NCI-H446 treated with DMSO at 0.1 percent for 48 hours (cell line): ENCODE data around the gene NAALADL2.

Source experiments
- DNase-seq: peaks from one replicate; lab custom pipeline; 2025; lab: John Stamatoyannopoulos, UW

Gene NAALADL2

DNA sequence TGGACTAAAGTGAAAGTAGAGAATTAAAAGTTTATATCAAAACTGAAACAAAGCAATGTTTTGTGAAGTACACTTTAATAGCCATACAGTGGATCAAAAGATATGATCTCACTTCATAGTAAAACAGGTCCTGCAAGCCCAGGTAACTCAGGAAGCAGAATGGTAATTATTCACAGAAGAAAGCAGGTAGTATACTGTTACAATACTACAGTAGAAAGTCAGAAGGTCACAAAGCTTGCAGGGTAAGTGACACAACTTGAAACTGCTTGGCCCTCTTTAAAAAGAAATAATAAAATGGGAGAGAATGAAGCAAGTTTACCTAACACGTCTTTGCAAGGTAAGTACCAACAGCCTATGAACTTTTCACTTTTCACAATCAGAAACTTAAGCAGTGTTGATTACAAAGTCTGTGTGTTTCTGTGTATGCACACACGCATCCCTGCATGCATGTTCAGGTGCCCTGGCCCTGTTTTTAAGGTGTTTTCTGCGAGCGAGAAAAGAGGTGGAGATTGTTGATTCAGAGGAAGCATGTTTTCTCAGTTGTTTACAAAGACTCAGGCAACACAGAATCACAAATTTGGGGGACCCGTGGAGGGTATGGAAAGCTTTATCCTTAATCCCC is at the start of gene NAALADL2:
Gene NAALADL2, plus strand, starts transcription at position 221 of the 622 bp plus-strand sequence.
- DNase-seq: no peak

GRCh38 chr3:174810254-174810653 is 48.9 kb upstream of the NAALADL2 start:
- DNase-seq: no peak

DNA sequence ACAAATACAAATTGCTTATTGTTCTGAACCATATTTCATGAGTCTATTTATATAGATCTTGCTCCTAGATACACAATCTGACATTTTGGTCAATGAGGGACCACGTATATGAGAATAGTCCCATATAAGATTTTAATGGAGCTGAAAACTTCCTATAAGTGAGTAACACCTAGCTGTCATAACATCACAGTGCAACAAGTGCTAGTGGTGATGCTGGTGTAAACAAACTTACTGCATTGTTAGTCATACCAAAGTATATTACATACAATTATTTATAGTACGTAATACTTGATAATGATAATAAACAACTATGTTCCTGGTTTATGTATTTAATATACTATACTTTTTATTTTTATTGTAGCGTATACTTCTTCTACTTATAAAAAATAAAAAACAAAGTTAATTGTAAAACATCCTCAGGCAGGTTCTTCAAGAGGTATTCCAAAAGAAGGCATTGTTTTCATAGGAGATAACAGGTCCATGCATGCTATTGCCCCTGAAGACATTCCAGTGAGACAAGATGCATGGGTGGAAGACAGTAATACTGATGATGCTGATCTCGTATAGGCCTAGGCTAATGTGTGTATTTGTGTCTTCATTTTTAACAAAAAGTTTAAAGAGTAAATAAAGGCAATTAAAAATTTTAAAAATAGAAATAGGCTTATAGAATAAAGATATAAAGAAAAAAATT is 46.8 kb upstream of the NAALADL2 start:
- no peak for DNase-seq

GRCh38 chr3:174815750-174816149 is 43.4 kb upstream of the NAALADL2 start:
- no peak for DNase-seq

GRCh38 chr3:174820885-174821284 is 38.2 kb upstream of the NAALADL2 start:
- DNase-seq: no peak

DNA sequence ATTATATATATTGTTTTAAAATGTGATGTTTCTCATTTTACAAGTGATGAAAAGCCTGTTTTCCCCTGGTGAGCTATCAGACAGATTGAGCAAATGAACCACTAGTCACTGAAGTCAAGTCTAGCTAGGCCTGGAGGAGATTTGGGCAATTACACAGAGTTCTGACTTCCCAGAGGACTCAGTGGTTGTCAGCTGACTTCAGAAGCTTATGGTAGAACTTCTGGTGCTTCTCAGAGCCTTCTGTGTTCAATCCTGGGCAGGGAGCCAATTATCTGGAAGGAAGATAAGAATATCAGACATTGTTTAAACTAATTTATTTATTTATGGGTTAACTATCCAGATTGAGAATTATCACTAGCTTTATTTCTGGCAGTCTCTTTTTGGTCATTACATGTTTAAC is 37.7 kb upstream of the NAALADL2 start:
- DNase-seq: peak; percentile 26

DNA sequence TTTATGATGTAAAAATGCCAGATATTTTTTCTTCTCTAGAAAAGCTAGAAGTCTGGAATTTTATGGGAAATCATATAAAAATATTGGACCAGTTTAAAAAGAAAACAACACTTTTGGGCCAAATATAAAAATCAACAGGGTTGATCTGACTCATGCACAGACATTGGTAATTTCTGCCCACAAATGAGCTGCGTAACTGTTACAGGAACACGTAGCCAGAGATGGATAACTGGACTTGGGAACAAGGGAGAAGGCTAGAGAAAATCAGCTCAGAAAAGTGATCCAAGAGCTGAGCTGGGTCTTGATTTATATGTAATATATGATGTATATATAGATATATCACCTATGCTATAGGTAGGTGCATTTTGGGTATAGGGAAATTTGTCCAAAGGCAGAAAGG is 36.8 kb upstream of the NAALADL2 start:
- no peak for DNase-seq

DNA sequence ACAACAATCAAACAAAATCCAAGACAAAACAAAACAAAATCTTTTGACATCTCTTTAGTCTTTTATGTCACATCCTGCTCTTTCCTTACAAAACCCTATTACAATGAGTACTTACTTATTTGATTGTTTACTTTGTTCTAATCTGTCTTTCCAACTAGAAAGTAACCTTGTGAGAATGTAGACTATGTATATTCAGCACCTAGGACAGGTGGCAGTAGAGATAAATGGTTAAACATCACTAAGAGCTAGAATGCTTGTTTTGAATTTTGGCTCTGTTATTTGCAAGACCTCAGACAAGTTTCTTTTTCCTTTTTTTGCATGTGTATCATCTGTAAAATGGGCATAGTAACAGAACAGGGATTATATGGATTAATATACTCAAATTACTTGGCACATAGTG is 33.1 kb upstream of the NAALADL2 start:
- no peak for DNase-seq

- no peak for DNase-seq
These were observed 14.4 kb upstream of the NAALADL2 start for GRCh38 chr3:174844746-174845145.

DNA sequence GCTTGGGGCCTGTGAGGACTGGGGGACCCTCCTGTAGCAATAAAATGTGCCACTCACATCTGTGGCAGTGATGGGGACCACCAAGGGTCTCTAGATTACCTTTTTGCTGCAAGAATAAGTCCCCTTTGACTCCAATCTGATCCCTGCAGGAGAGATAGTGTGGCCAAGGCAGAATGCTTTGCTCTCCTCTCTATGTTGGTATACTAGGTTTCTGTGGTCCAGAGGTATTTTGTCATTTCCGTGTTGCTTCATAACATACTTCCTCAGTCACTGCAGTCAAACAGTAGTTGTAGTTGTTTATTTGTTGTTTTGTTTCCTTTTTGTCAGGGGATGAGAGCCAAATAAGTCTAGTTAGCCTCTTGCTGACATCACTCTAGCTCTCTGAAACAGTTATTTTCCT is 13.1 kb upstream of the NAALADL2 start:
- no peak for DNase-seq

- DNase-seq: no peak
These were observed 4.1 kb upstream of the NAALADL2 start for GRCh38 chr3:174854987-174855386.

DNA sequence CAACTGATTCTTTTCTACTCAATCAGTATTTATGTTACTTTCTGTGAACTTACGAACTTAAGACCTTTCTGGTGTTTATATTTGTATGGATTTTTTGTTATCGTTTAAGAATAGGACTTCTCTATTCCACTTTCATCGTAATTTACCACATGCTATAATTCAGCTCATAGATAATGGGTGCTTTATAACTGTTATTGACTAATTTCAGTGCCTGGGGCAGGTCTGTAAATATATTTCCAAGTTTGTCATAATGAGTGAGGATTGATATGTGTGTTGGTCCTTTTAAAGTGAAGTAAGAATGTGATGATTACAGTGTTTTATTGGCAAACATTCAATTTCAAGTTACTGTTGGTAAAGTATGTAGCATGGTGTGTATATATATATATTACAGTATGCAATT is 1.8 kb upstream of the NAALADL2 start:
- DNase-seq: no peak

- DNase-seq: no peak
These were observed 781 bp upstream of the NAALADL2 start for GRCh38 chr3:174858353-174858752.

- no peak for DNase-seq
These were observed 622 bp downstream of the NAALADL2 start for GRCh38 chr3:174859756-174860155.

DNA sequence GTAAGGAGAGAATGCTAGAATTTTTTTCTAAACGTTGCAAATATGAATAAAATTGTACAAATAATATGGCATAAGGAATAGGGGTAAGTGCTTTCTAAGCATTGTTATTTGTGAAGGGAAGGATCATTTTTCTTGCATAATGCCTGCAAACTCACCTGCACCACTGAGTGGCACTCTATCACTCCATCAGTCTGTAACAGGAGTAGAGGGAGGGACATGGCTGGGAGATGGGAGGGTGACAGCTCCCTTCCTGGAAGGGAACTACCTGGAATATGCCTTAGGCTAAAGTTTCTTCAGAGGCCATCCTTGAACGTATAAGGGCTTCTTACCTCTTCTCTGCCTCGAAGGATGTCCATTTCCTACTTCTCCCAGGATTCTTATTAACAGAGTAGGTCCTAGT is 3.0 kb downstream of the NAALADL2 start:
- no peak for DNase-seq

- peak; percentile 60 for DNase-seq
These were observed 3.5 kb downstream of the NAALADL2 start for GRCh38 chr3:174862666-174863065.

- no peak for DNase-seq
These were observed 4.4 kb downstream of the NAALADL2 start for GRCh38 chr3:174863488-174863887.

DNA sequence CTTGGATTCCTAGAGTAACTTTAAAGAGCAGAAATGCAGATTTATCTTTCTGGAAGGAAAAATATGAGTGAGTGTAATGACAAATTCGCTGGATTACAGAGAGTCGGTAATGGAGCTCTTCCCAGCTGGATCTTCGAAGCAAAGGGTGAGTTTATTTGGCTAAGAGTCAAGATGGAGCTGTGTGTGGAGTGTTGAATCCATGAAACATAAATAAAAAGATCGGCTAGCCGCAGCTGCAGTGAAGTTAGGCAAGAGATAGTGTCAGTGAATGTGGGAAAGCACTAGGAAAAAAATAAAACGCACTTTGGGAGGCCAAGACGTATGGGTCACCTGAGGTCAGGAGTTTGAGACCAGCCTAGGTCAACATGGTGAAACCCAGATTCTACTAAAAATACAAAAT is 10.3 kb downstream of the NAALADL2 start:
- DNase-seq: no peak

DNA sequence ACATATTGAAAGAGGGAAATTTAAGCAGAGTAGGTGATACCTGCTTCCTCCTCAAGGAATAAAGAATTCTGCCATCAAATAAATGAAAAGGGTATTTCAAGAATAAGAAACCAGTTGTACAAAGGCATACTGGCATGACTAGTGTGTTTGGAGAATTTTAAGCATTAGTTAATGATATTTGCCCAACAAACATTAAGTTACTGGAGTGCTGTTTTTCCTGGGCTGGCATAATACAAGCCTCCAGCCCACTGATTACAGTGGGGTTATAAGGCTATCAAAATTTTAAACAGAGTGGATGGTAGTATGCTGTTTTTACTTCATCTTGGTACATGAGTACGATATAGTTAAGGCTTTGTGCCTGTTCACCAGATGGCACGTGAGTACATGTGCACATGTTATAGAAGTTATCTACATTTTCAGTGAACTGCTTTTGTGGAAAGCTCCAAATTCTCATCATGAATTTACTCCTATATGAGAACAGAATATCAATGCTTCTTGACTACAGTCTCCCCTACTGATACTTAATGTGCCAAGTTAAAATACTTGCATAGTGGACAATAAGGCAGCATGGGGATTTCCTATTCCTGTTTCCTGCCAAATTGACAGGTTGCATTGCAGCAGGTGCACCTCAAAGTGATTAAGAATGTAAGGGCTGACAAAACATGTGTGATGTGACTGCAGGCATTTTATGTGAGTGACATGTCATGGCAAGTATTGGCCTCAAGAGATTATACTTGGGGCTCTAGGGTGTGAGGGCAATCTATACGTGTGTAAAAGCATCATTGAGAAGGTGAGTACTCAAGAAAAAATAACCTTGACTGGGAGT is 14.9 kb downstream of the NAALADL2 start:
- DNase-seq: no peak

- DNase-seq: no peak
These were observed 23.7 kb downstream of the NAALADL2 start for GRCh38 chr3:174882789-174883188.

DNA sequence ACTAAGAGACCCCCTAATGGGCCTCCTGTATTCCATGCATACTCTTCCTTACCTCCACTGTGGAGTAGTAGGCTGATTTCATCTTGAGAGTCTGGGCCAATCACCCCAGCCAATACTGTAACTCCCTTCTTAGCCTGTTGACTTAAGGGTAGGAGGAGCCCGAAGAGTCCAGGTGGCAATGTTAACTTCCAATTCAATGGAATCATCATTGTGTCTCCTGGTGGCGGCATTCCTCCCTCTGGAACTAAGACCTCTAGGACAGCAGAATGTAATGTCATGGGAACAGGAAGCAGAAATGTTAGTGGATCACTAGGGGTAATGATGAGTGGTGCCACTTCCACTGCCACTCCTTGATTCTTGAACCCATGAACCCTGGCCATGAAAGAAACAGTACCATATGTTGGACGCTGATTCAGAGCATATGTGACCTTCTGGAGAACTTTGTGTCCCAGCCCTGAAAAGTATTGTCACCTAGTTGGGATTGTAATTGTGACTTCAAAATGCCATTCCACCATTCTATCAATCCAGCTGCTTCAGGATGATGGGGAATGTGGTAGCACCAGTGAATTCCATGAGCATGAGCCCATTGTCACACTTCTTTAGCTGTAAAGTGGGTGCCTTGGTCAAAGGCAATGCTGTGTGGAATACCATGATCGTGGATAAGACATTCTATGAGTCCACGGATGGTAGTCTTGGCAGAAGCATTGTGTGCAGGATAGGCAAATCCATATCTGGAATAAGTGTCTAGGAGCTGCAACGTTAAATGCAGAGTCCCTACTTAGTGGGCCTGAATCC is 24.9 kb downstream of the NAALADL2 start:
- DNase-seq: no peak
